ENCODE results near the gene MAN1C1. TPM values are rescaled to one million over a fixed set of nuclear protein-coding genes. Genes with fewer than 3 reads are reported as not detected.
A peak's percentile ranks its signal among the peaks of the same experiment; 100 is the strongest.

The MAN1C1 gene
- total and polyA plus RNA-seq, 4 donors: 4.6 to 14.7 (median 13.1) TPM

GRCh38 chr1:25615563-25616094 lies 962 bp upstream of the MAN1C1 start:
- no peak for TF ChIP-seq CTCF (IDR thresholded peaks at IDR 0.05; ENCODE audit: control extremely low read depth, extremely low read depth)
- peaks cover 0 to 27% (median 4%) of the 10 kb centered on the region in 5 donors for H3K4me1 ChIP-seq (ENCODE audit: control insufficient read depth in 5 of 5, insufficient read depth in 5 of 5, low read length in 5 of 5)
- ATAC-seq (ENCODE audit: insufficient read depth, low FRiP score): no peak
- H3K36me3 ChIP-seq (ENCODE audit: control insufficient read depth in 4 of 4, insufficient read depth in 4 of 4, low read length in 4 of 4): no peaks in the 10 kb centered on the region
- DNase-seq: no peak
- peak overlapping the region; percentile 46 for H3K4me3 ChIP-seq
- H3K27ac ChIP-seq (ENCODE audit: low read depth in 1 of 2, low read length in 1 of 2): peak overlapping the region; percentile 67 to 84
- H3K9ac ChIP-seq (ENCODE audit: insufficient read depth in 1 of 2, low read length in 2 of 2): no peak overlapping the region
- peaks cover 0 to 12% (median 3%) of the 10 kb centered on the region in 3 donors for H3K27me3 ChIP-seq (ENCODE audit: control insufficient read depth in 3 of 3, insufficient read depth in 3 of 3, low read length in 2 of 3)
- WGBS, 2 donors: 12 to 19% methylated on average over 12 of the region's 12 CpGs
- H3K9me3 ChIP-seq (ENCODE audit: control insufficient read depth in 4 of 4, insufficient read depth in 3 of 4, low read length in 3 of 4): no peaks in the 10 kb centered on the region

GRCh38 chr1:25616987-25617624 lies 515 bp downstream of the MAN1C1 start:
- TF ChIP-seq CTCF (IDR thresholded peaks at IDR 0.05; ENCODE audit: control extremely low read depth, extremely low read depth): no peak
- Histone ChIP-seq H3K4me3 (peak overlapping the region; percentile 51), H3K27me3 (ENCODE audit: control insufficient read depth in 3 of 3, insufficient read depth in 3 of 3, low read length in 2 of 3) (peaks cover 0 to 10% (median 2%) of the 10 kb centered on the region in 3 donors), H3K4me1 (ENCODE audit: control insufficient read depth in 5 of 5, insufficient read depth in 5 of 5, low read length in 5 of 5) (peaks cover 0 to 21% (median 5%) of the 10 kb centered on the region in 5 donors), H3K9ac (ENCODE audit: insufficient read depth in 1 of 2, low read length in 2 of 2) (no peak overlapping the region), H3K36me3 (ENCODE audit: control insufficient read depth in 4 of 4, insufficient read depth in 4 of 4, low read length in 4 of 4) (no peaks in the 10 kb centered on the region), H3K27ac (ENCODE audit: low read depth in 1 of 2, low read length in 1 of 2) (peak overlapping the region in 1 of 2 donors; percentile 85), H3K9me3 (ENCODE audit: control insufficient read depth in 4 of 4, insufficient read depth in 3 of 4, low read length in 3 of 4) (no peaks in the 10 kb centered on the region)
- peak in 2 of 3 donors; percentile 8 to 28 for DNase-seq
- 1% methylated on average over 45 to 94 of the region's 94 CpGs for WGBS, 2 donors
- no peak for ATAC-seq (ENCODE audit: insufficient read depth, low FRiP score)

- Histone ChIP-seq H3K4me1 (ENCODE audit: control insufficient read depth in 5 of 5, insufficient read depth in 5 of 5, low read length in 5 of 5) (peaks cover under 1 to 21% (median 5%) of the 10 kb centered on the region in 5 donors), H3K9ac (ENCODE audit: insufficient read depth in 1 of 2, low read length in 2 of 2) (no peak overlapping the region), H3K36me3 (ENCODE audit: control insufficient read depth in 4 of 4, insufficient read depth in 4 of 4, low read length in 4 of 4) (no peaks in the 10 kb centered on the region), H3K4me3 (peak overlapping the region; percentile 51), H3K9me3 (ENCODE audit: control insufficient read depth in 4 of 4, insufficient read depth in 3 of 4, low read length in 3 of 4) (no peaks in the 10 kb centered on the region), H3K27ac (ENCODE audit: low read depth in 1 of 2, low read length in 1 of 2) (peak overlapping the region; percentile 63 to 81), H3K27me3 (ENCODE audit: control insufficient read depth in 3 of 3, insufficient read depth in 3 of 3, low read length in 2 of 3) (peaks cover 0 to 10% (median 0%) of the 10 kb centered on the region in 3 donors)
- ATAC-seq (ENCODE audit: insufficient read depth, low FRiP score) (no peak), DNase-seq (peak in 2 of 3 donors; percentile 22)
- WGBS, 2 donors: 6 to 11% methylated on average over 40 to 66 of the region's 66 CpGs
- TF ChIP-seq CTCF (IDR thresholded peaks at IDR 0.05; ENCODE audit: control extremely low read depth, extremely low read depth): no peak
Observed at GRCh38 chr1:25617625-25618432, 1.2 kb downstream of the MAN1C1 start.
